CD14-positive monocyte (primary cell): Measurements from ENCODE around the gene MDFIC. TPM values are rescaled to one million over a fixed set of nuclear protein-coding genes. Genes with fewer than 3 reads are reported as not detected.
A peak's percentile ranks its signal among the peaks of the same experiment; 100 is the strongest.

ENCODE experiments used
- DNase-seq, 3 donors: peaks; one replicate each; pipeline ENCODE4 v3.0.0-alpha.2; 2011 to 2022
- H2AFZ ChIP-seq: 2 replicates; pipeline ENCODE4 v1.6.0; 2012; ENCODE audit warnings: mild to moderate bottlenecking, low read depth, low read length, inconsistent platforms; ENCODE audit not compliant: insufficient read depth, poor library complexity, severe bottlenecking
- H3K27ac ChIP-seq, 2 donors: 1 replicate in 1 of 2; 2 replicates in 1 of 2; pipeline ENCODE4 v1.5.1; 2012 to 2013; ENCODE audit warnings: low read length in 2 of 2, control low read depth in 1 of 2, inconsistent platforms in 1 of 2, low read depth in 1 of 2, mild to moderate bottlenecking in 1 of 2
- H3K27me3 ChIP-seq, 2 donors: one replicate each; pipeline versions ENCODE4 v1.6.0 to v1.6.1; 2011 to 2013; ENCODE audit warnings: low read length in 2 of 2; ENCODE audit not compliant: control insufficient read depth in 2 of 2, insufficient read depth in 2 of 2
- H3K36me3 ChIP-seq, 2 donors: replicated peaks in 1 of 2; 1 replicate in 1 of 2; 2 replicates in 1 of 2; pipeline versions ENCODE4 v1.5.1 to v1.6.1; 2012 to 2013; ENCODE audit warnings: low read length in 2 of 2, control low read depth in 1 of 2, inconsistent platforms in 1 of 2, mild to moderate bottlenecking in 1 of 2; ENCODE audit not compliant: insufficient read depth in 2 of 2, control insufficient read depth in 1 of 2
- H3K4me1 ChIP-seq, 2 donors: 1 replicate in 1 of 2; 2 replicates in 1 of 2; pipeline versions ENCODE4 v1.5.1 to v1.6.1; 2012 to 2013; ENCODE audit warnings: low read length in 2 of 2, control low read depth in 1 of 2, inconsistent platforms in 1 of 2, mild to moderate bottlenecking in 1 of 2, moderate library complexity in 1 of 2; ENCODE audit not compliant: insufficient read depth in 2 of 2, control insufficient read depth in 1 of 2
- H3K4me2 ChIP-seq: replicated peaks from 2 replicates; pipeline ENCODE3; 2012; ENCODE audit warnings: low read length, moderate library complexity, mild to moderate bottlenecking; ENCODE audit not compliant: poor library complexity, severe bottlenecking; ENCODE audit errors: extremely low read depth
- H3K4me3 ChIP-seq, 3 experiments: fragments of 200-600 bp in 1 of 3; sonication (generic) in 1 of 3; replicated peaks in 1 of 3; 1 replicate in 2 of 3; 2 replicates in 1 of 3; pipeline ENCODE4 v1.5.1; 2011 to 2013; ENCODE audit warnings: low read length in 3 of 3, mild to moderate bottlenecking in 3 of 3, control low read depth in 2 of 3, low read depth in 2 of 3, inconsistent platforms in 1 of 3, moderate library complexity in 1 of 3
- H3K79me2 ChIP-seq: 2 replicates; pipeline ENCODE4 v1.6.0; 2012; ENCODE audit warnings: mild to moderate bottlenecking, control low read depth, inconsistent platforms, low read length, moderate library complexity; ENCODE audit not compliant: insufficient read depth
- H3K9ac ChIP-seq: 2 replicates; pipeline ENCODE4 v1.6.0; 2017; ENCODE audit warnings: low read length, mild to moderate bottlenecking; ENCODE audit not compliant: insufficient read depth, poor library complexity, severe bottlenecking
- H3K9me3 ChIP-seq, 2 donors: replicated peaks in 1 of 2; 1 replicate in 1 of 2; 2 replicates in 1 of 2; pipeline versions ENCODE4 v1.5.1 to v1.6.1; 2012 to 2013; ENCODE audit warnings: low read length in 2 of 2, control low read depth in 1 of 2; ENCODE audit not compliant: control insufficient read depth in 1 of 2, insufficient read depth in 1 of 2
- H4K20me1 ChIP-seq: 2 replicates; pipeline ENCODE4 v1.6.0; 2012; ENCODE audit warnings: mild to moderate bottlenecking, low read length, control low read depth, moderate library complexity; ENCODE audit not compliant: insufficient read depth
- H3K27ac Mint-ChIP-seq, 7 donors: one replicate each; pipeline ENCODE4 v1.8.0; 2020; ENCODE audit warnings: mild to moderate bottlenecking in 7 of 7, mixed read lengths in 7 of 7, moderate library complexity in 6 of 7, inconsistent platforms in 2 of 7
- H3K27me3 Mint-ChIP-seq, 3 donors: one replicate each; pipeline ENCODE4 v1.8.0; 2021 to 2022; ENCODE audit warnings: low read depth in 3 of 3, mild to moderate bottlenecking in 3 of 3, mixed read lengths in 3 of 3, moderate library complexity in 3 of 3, inconsistent platforms in 1 of 3
- H3K36me3 Mint-ChIP-seq, 2 donors: one replicate each; pipeline ENCODE4 v1.8.0; 2020; ENCODE audit warnings: mixed read lengths in 2 of 2, inconsistent platforms in 1 of 2, mild to moderate bottlenecking in 1 of 2
- H3K4me1 Mint-ChIP-seq: one replicate; pipeline ENCODE4 v1.8.0; 2020; ENCODE audit warnings: mild to moderate bottlenecking, mixed read lengths
- H3K4me3 Mint-ChIP-seq, 2 donors: one replicate each; pipeline ENCODE4 v1.8.0; 2020; ENCODE audit warnings: mild to moderate bottlenecking in 2 of 2, mixed read lengths in 2 of 2, moderate library complexity in 1 of 2
- H3K9me3 Mint-ChIP-seq, 7 donors: one replicate each; pipeline ENCODE4 v1.8.0; 2020 to 2022; ENCODE audit warnings: mixed read lengths in 7 of 7, mild to moderate bottlenecking in 6 of 7, moderate library complexity in 6 of 7, inconsistent platforms in 2 of 7
- WGBS: methylation state at CpG from one replicate; pipeline ENCODE4 v1.1.5; 2013; ENCODE audit warnings: missing lambda C conversion rate; ENCODE audit not compliant: insufficient coverage; 5-methylcytosine and 5-hydroxymethylcytosine counted together
- intact Hi-C, 2 donors: fragments of 100-400 bp; cut with micrococcal nuclease; formaldehyde crosslinking; loops; one replicate each; pipeline versions ENCODE4 v1.15.0 to v1.15.1; 2023
- polyA plus RNA-seq, 3 donors: library from polyadenylated mRNA; depleted of rRNA in 1 of 3; unstranded in 2 of 3; stranded (reverse) in 1 of 3; fragments of 300-500 nt in 2 of 3; fragments of >200 nt in 1 of 3; fragmentation: Illumina TruSeq in 2 of 3; gene quantifications; 1 replicate in 2 of 3; 2 replicates in 1 of 3; pipeline ENCODE4 v1.2.3, GENCODE V29; 2012 to 2021
- TF ChIP-seq, protein P1 (sequence below): fragments of 200-600 bp; IDR thresholded peaks from one replicate; pipeline ENCODE4 v1.8.0; 2022; ENCODE audit warnings: antibody characterized with exemption, mild to moderate bottlenecking

The MDFIC gene
- polyA plus RNA-seq, 3 donors, result 13.0 to 30.0 (median 19.9) TPM

DNA sequence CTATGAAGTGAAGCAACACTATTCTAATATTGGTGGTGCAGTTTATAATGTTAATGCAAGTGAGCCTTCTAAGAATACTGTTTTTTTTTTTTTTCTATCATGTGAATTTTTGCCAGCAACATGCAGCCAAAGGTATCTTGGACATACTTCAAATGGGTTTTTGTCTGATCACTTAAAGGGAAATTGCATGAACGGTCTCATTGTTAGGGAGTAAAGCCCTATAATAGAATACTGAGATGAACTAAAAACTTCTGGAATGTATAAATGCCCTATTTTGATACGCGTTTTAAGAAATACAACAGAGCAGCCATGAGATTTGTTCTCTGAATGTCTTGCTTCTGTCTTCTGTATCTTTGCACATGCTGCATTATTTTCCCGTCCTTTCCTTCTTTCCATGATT, 10.5 kb upstream of the MDFIC start:
- Mint-ChIP-seq H3K4me1 (peaks cover under 1% of the 10 kb centered on the region), H3K9me3 (peaks cover 0 to 6% (median 2%) of the 10 kb centered on the region in 7 donors), H3K4me3 (no peak overlapping the region), H3K27ac (no peak overlapping the region), H3K27me3 (peaks cover 0 to 2% (median 0%) of the 10 kb centered on the region in 3 donors), H3K36me3 (no peaks in the 10 kb centered on the region)
- Histone ChIP-seq H2AFZ (peak overlapping the region; percentile 5), H3K27me3 (no peaks in the 10 kb centered on the region), H3K36me3 (no peaks in the 10 kb centered on the region), H3K4me2 (no peak overlapping the region), H3K27ac (no peak overlapping the region), H3K4me1 (no peaks in the 10 kb centered on the region), H4K20me1 (no peaks in the 10 kb centered on the region), H3K79me2 (no peaks in the 10 kb centered on the region), H3K9ac (no peak overlapping the region), H3K4me3 (no peak overlapping the region), H3K9me3 (no peaks in the 10 kb centered on the region)
- TF ChIP-seq, protein P1, sequence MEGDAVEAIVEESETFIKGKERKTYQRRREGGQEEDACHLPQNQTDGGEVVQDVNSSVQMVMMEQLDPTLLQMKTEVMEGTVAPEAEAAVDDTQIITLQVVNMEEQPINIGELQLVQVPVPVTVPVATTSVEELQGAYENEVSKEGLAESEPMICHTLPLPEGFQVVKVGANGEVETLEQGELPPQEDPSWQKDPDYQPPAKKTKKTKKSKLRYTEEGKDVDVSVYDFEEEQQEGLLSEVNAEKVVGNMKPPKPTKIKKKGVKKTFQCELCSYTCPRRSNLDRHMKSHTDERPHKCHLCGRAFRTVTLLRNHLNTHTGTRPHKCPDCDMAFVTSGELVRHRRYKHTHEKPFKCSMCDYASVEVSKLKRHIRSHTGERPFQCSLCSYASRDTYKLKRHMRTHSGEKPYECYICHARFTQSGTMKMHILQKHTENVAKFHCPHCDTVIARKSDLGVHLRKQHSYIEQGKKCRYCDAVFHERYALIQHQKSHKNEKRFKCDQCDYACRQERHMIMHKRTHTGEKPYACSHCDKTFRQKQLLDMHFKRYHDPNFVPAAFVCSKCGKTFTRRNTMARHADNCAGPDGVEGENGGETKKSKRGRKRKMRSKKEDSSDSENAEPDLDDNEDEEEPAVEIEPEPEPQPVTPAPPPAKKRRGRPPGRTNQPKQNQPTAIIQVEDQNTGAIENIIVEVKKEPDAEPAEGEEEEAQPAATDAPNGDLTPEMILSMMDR, result no peak
- intact Hi-C loops, result no loop called here
- 100% methylated on average over 1 of the region's 4 CpGs for WGBS
- DNase-seq, result no peak

DNA sequence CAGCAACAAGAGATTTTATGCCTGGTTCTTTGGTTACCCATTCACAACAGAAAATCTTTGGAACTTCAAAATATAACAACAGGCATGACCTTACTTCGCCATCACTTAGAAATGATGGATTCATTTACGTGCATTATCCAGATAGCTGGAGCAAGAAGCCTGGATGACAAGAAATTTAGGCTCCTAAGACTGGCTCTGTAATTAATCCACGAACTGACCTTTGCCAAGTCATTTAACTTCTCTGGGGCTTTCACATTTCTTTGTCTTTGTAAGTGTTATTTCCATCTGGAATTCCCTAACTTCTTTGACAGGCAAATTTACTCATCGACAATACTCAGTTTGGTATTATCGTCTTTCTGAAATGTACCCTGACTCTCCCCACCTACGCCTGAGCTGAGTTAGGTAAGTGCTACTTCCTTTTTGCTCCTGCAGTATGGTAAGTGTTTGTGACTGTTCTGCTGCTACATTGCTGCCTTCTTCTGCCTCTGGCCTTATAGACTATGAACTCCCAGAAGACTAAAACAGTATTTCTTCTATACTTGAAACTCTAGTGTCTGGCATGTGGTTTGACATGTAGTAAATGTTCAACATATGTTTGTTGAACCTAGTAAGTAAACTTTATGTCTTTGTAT, 5.5 kb upstream of the MDFIC start:
- H3K4me3 Mint-ChIP-seq, result no peak overlapping the region
- H3K9me3 Mint-ChIP-seq, result peaks cover 0 to 3% (median 0%) of the 10 kb centered on the region in 7 donors
- no peak overlapping the region for H3K9ac ChIP-seq
- no peaks in the 10 kb centered on the region for H4K20me1 ChIP-seq
- TF ChIP-seq, protein P1, result no peak
- H3K4me1 Mint-ChIP-seq, result peaks cover 10% of the 10 kb centered on the region
- WGBS, result 95% methylated on average over 2 of the region's 6 CpGs
- H3K79me2 ChIP-seq, result no peaks in the 10 kb centered on the region
- H3K27me3 ChIP-seq, result no peaks in the 10 kb centered on the region
- H3K4me2 ChIP-seq, result no peak overlapping the region
- H3K4me3 ChIP-seq, result no peak overlapping the region
- H3K27ac Mint-ChIP-seq, result peak overlapping the region in 1 of 7 donors; percentile 3
- DNase-seq, result peak in 1 of 3 donors; percentile 8
- H3K9me3 ChIP-seq, result no peaks in the 10 kb centered on the region
- intact Hi-C loops, result no loop called here
- H3K36me3 Mint-ChIP-seq, result no peaks in the 10 kb centered on the region
- peaks cover 0 to 8% of the 10 kb centered on the region in 2 donors for H3K4me1 ChIP-seq
- H3K36me3 ChIP-seq, result no peaks in the 10 kb centered on the region
- H2AFZ ChIP-seq, result no peak overlapping the region
- H3K27ac ChIP-seq, result no peak overlapping the region
- peaks cover 0 to 3% (median 0%) of the 10 kb centered on the region in 3 donors for H3K27me3 Mint-ChIP-seq
